ENCODE measurements around the gene SGCE.
A peak's percentile ranks its signal among the peaks of the same experiment; 100 is the strongest.

Gene SGCE

GRCh38 chr7:94621120-94621519 is 34.8 kb downstream of the SGCE start:
- no peak for DNase-seq (ENCODE audit: low spot score)

- peak; percentile 84 for DNase-seq (ENCODE audit: low spot score)
These were observed 35.2 kb downstream of the SGCE start for GRCh38 chr7:94620703-94621118.

GRCh38 chr7:94618126-94618525 is 37.8 kb downstream of the SGCE start:
- DNase-seq (ENCODE audit: low spot score): no peak

- DNase-seq (ENCODE audit: low spot score): no peak
These were observed 39.1 kb downstream of the SGCE start for GRCh38 chr7:94616855-94617254.

GRCh38 chr7:94615666-94616065 is 40.3 kb downstream of the SGCE start:
- DNase-seq (ENCODE audit: low spot score): no peak

- no peak for DNase-seq (ENCODE audit: low spot score)
These were observed 43.3 kb downstream of the SGCE start for GRCh38 chr7:94612661-94613060.

GRCh38 chr7:94612253-94612652 is 43.7 kb downstream of the SGCE start:
- DNase-seq (ENCODE audit: low spot score): no peak

- DNase-seq (ENCODE audit: low spot score): no peak
These were observed 46.4 kb downstream of the SGCE start for GRCh38 chr7:94609561-94609960.

- DNase-seq (ENCODE audit: low spot score): no peak
These were observed 50.9 kb downstream of the SGCE start for GRCh38 chr7:94605031-94605430.

GRCh38 chr7:94602181-94602580 is 53.8 kb downstream of the SGCE start:
- no peak for DNase-seq (ENCODE audit: low spot score)

GRCh38 chr7:94600267-94600666 is 55.7 kb downstream of the SGCE start:
- DNase-seq (ENCODE audit: low spot score): no peak

- DNase-seq (ENCODE audit: low spot score): no peak
These were observed 60.2 kb downstream of the SGCE start for GRCh38 chr7:94595717-94596116.

GRCh38 chr7:94594882-94595281 is 61.1 kb downstream of the SGCE start:
- no peak for DNase-seq (ENCODE audit: low spot score)

- no peak for DNase-seq (ENCODE audit: low spot score)
These were observed 64.8 kb downstream of the SGCE start for GRCh38 chr7:94591176-94591575.

GRCh38 chr7:94590526-94591162 is 65.3 kb downstream of the SGCE start:
- no peak for DNase-seq (ENCODE audit: low spot score)

- DNase-seq (ENCODE audit: low spot score): no peak
These were observed 67.9 kb downstream of the SGCE start for GRCh38 chr7:94588075-94588474.

- peak; percentile 59 for DNase-seq (ENCODE audit: low spot score)
These were observed 71.8 kb downstream of the SGCE start for GRCh38 chr7:94584113-94584512.

GRCh38 chr7:94580601-94581000 is 75.3 kb downstream of the SGCE start:
- DNase-seq (ENCODE audit: low spot score): peak; percentile 69

GRCh38 chr7:94579470-94579869 is 76.5 kb downstream of the SGCE start:
- DNase-seq (ENCODE audit: low spot score): no peak

GRCh38 chr7:94578614-94579013 is 77.3 kb downstream of the SGCE start:
- no peak for DNase-seq (ENCODE audit: low spot score)

GRCh38 chr7:94577357-94577756 is 78.6 kb downstream of the SGCE start:
- DNase-seq (ENCODE audit: low spot score): no peak

- DNase-seq (ENCODE audit: low spot score): no peak
These were observed 79.6 kb downstream of the SGCE start for GRCh38 chr7:94576316-94576715.

GRCh38 chr7:94575646-94576045 is 80.3 kb downstream of the SGCE start:
- no peak for DNase-seq (ENCODE audit: low spot score)

- DNase-seq (ENCODE audit: low spot score): no peak
These were observed 84.1 kb downstream of the SGCE start for GRCh38 chr7:94571816-94572215.

GRCh38 chr7:94567396-94567795 is 88.5 kb downstream of the SGCE start:
- no peak for DNase-seq (ENCODE audit: low spot score)
